ENCODE results near the gene MPPED2.

The MPPED2 gene

GRCh38 chr11:30423279-30423648, 162.9 kb downstream of the MPPED2 start:
- Histone ChIP-seq H3K9ac (ENCODE audit: low read depth, low read length) (no peak overlapping the region), H3K4me2 (ENCODE audit: insufficient read depth, low read length) (no peak overlapping the region), H3K4me3 (ENCODE audit: low read depth in 1 of 2, low read length in 2 of 2) (no peak overlapping the region), H4K20me1 (ENCODE audit: insufficient read depth, low read length) (no peaks in the 10 kb centered on the region), H3K79me2 (ENCODE audit: insufficient read depth, low read length) (no peaks in the 10 kb centered on the region), H2AFZ (ENCODE audit: low read depth, low read length) (no peak overlapping the region), H3K27ac (ENCODE audit: low read length) (no peak overlapping the region), H3K36me3 (ENCODE audit: insufficient read depth, low read length) (no peaks in the 10 kb centered on the region), H3K4me1 (ENCODE audit: insufficient read depth, low read length) (no peaks in the 10 kb centered on the region), H3K9me3 (ENCODE audit: insufficient read depth, low read length, severe bottlenecking) (no peaks in the 10 kb centered on the region), H3K27me3 (ENCODE audit: insufficient read depth, low read length, poor library complexity) (no peaks in the 10 kb centered on the region)
- DNase-seq (no peak), ATAC-seq (ENCODE audit: insufficient read depth, low read depth) (no peak)
- TF ChIP-seq EZH2 (IDR thresholded peaks at IDR 0.05; ENCODE audit: borderline replicate concordance, low read depth, low read length, severe bottlenecking): no peak
- TF ChIP-seq, protein P1, sequence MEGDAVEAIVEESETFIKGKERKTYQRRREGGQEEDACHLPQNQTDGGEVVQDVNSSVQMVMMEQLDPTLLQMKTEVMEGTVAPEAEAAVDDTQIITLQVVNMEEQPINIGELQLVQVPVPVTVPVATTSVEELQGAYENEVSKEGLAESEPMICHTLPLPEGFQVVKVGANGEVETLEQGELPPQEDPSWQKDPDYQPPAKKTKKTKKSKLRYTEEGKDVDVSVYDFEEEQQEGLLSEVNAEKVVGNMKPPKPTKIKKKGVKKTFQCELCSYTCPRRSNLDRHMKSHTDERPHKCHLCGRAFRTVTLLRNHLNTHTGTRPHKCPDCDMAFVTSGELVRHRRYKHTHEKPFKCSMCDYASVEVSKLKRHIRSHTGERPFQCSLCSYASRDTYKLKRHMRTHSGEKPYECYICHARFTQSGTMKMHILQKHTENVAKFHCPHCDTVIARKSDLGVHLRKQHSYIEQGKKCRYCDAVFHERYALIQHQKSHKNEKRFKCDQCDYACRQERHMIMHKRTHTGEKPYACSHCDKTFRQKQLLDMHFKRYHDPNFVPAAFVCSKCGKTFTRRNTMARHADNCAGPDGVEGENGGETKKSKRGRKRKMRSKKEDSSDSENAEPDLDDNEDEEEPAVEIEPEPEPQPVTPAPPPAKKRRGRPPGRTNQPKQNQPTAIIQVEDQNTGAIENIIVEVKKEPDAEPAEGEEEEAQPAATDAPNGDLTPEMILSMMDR (IDR thresholded peaks at IDR 0.05; ENCODE audit: borderline replicate concordance, extremely low read depth, low read length, poor library complexity, severe bottlenecking): no peak

DNA sequence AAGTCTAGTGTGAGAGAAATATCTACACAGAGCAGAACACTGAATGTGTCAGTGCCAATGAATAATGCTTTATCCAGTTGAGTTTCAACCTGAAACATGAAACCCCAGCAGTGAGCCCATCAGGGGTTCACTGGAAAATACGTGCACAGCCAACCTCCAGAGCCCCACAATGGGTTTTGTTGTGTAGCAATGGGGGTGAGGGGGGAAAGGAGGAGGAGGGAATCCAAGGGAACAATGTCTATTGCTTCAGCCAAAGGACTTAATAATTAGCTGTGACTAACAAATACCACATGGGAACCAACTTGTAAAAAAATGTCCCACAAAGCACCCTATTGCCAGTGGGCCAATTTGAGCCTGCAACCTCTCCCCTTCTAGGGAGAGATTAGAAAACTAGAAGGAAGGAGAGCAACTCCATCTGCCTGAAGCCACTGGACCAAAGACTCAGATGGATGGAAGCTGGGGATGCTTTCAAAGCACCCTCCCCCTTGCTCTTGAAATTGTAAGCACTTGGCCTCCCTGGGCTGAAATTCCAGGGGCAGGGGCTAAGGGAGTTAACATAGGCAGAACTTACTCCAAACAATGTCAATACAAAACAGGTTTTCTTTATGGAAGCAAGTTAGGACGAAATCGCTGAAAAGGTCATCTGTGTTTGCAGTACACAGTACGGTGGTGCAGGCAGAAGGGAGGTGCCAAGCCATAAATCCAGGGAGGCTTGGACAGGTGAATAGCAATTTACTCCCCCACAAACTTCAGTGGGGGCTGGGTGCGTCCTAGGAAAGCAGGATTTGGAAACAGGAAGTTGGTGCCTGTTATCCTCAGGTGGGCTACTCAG, 163.5 kb downstream of the MPPED2 start:
- no peak overlapping the region for H3K4me3 ChIP-seq (ENCODE audit: low read depth in 1 of 2, low read length in 2 of 2)
- no peak overlapping the region for H3K9ac ChIP-seq (ENCODE audit: low read depth, low read length)
- H2AFZ ChIP-seq (ENCODE audit: low read depth, low read length): no peak overlapping the region
- ATAC-seq (ENCODE audit: insufficient read depth, low read depth): no peak
- H3K4me2 ChIP-seq (ENCODE audit: insufficient read depth, low read length): no peak overlapping the region
- no peaks in the 10 kb centered on the region for H3K4me1 ChIP-seq (ENCODE audit: insufficient read depth, low read length)
- H3K79me2 ChIP-seq (ENCODE audit: insufficient read depth, low read length): no peaks in the 10 kb centered on the region
- no peaks in the 10 kb centered on the region for H4K20me1 ChIP-seq (ENCODE audit: insufficient read depth, low read length)
- no peak for TF ChIP-seq EZH2 (IDR thresholded peaks at IDR 0.05; ENCODE audit: borderline replicate concordance, low read depth, low read length, severe bottlenecking)
- TF ChIP-seq, protein P1 (IDR thresholded peaks at IDR 0.05; ENCODE audit: borderline replicate concordance, extremely low read depth, low read length, poor library complexity, severe bottlenecking): no peak
- no peak overlapping the region for H3K27ac ChIP-seq (ENCODE audit: low read length)
- H3K9me3 ChIP-seq (ENCODE audit: insufficient read depth, low read length, severe bottlenecking): no peaks in the 10 kb centered on the region
- no peaks in the 10 kb centered on the region for H3K36me3 ChIP-seq (ENCODE audit: insufficient read depth, low read length)
- H3K27me3 ChIP-seq (ENCODE audit: insufficient read depth, low read length, poor library complexity): no peaks in the 10 kb centered on the region
- DNase-seq: no peak

GRCh38 chr11:30420233-30420787, 165.8 kb downstream of the MPPED2 start:
- Histone ChIP-seq H2AFZ (ENCODE audit: low read depth, low read length) (no peak overlapping the region), H4K20me1 (ENCODE audit: insufficient read depth, low read length) (no peaks in the 10 kb centered on the region), H3K36me3 (ENCODE audit: insufficient read depth, low read length) (no peaks in the 10 kb centered on the region), H3K27me3 (ENCODE audit: insufficient read depth, low read length, poor library complexity) (no peaks in the 10 kb centered on the region), H3K4me2 (ENCODE audit: insufficient read depth, low read length) (no peak overlapping the region), H3K9ac (ENCODE audit: low read depth, low read length) (no peak overlapping the region), H3K9me3 (ENCODE audit: insufficient read depth, low read length, severe bottlenecking) (no peaks in the 10 kb centered on the region), H3K27ac (ENCODE audit: low read length) (no peak overlapping the region), H3K4me3 (ENCODE audit: low read depth in 1 of 2, low read length in 2 of 2) (no peak overlapping the region), H3K79me2 (ENCODE audit: insufficient read depth, low read length) (no peaks in the 10 kb centered on the region), H3K4me1 (ENCODE audit: insufficient read depth, low read length) (no peaks in the 10 kb centered on the region)
- DNase-seq (no peak), ATAC-seq (ENCODE audit: insufficient read depth, low read depth) (no peak)
- TF ChIP-seq EZH2 (IDR thresholded peaks at IDR 0.05; ENCODE audit: borderline replicate concordance, low read depth, low read length, severe bottlenecking): no peak
- TF ChIP-seq, protein P1 (IDR thresholded peaks at IDR 0.05; ENCODE audit: borderline replicate concordance, extremely low read depth, low read length, poor library complexity, severe bottlenecking): no peak

All from DND-41 (cell line).